Activated CD8-positive, alpha-beta memory T cell treated with anti-CD3 and anti-CD28 coated beads for 4 hours (primary cell): ENCODE data around the gene TTC34.
A peak's percentile ranks its signal among the peaks of the same experiment; 100 is the strongest.

Experiments
- DNase-seq, 2 donors: peaks; one replicate each; pipeline ENCODE4 v3.0.0-alpha.2; 2020; ENCODE audit warnings: low read depth in 2 of 2

Gene TTC34

GRCh38 chr1:2801535-2802291 lies at the start of gene TTC34:
TSS of gene TTC34 (minus strand) at chr1:2801693. CDS start at chr1:2800827, 866 bp downstream.
- no peak for DNase-seq

GRCh38 chr1:2850502-2850901 lies 49.0 kb upstream of the TTC34 start:
- no peak for DNase-seq

- no peak for DNase-seq
These were observed 46.6 kb upstream of the TTC34 start for GRCh38 chr1:2848006-2848670.

GRCh38 chr1:2847086-2847985 lies 45.8 kb upstream of the TTC34 start:
- DNase-seq: no peak

- DNase-seq: no peak
These were observed 44.4 kb upstream of the TTC34 start for GRCh38 chr1:2845869-2846268.

GRCh38 chr1:2840036-2840809 lies 38.7 kb upstream of the TTC34 start:
- peak; percentile 17 to 33 for DNase-seq

GRCh38 chr1:2837823-2838222 lies 36.3 kb upstream of the TTC34 start:
- DNase-seq: no peak

- DNase-seq: no peak
These were observed 35.8 kb upstream of the TTC34 start for GRCh38 chr1:2837316-2837715.

- no peak for DNase-seq
These were observed 35.0 kb upstream of the TTC34 start for GRCh38 chr1:2836333-2836970.

GRCh38 chr1:2835650-2836159 lies 34.2 kb upstream of the TTC34 start:
- no peak for DNase-seq

GRCh38 chr1:2834741-2835564 lies 33.5 kb upstream of the TTC34 start:
- no peak for DNase-seq

- no peak for DNase-seq
These were observed 32.6 kb upstream of the TTC34 start for GRCh38 chr1:2834146-2834475.

GRCh38 chr1:2833454-2834145 lies 32.1 kb upstream of the TTC34 start:
- DNase-seq: no peak

GRCh38 chr1:2832506-2833453 lies 31.3 kb upstream of the TTC34 start:
- no peak for DNase-seq

- DNase-seq: no peak
These were observed 30.2 kb upstream of the TTC34 start for GRCh38 chr1:2831596-2832212.

- DNase-seq: no peak
These were observed 29.4 kb upstream of the TTC34 start for GRCh38 chr1:2830761-2831425.

- no peak for DNase-seq
These were observed 28.5 kb upstream of the TTC34 start for GRCh38 chr1:2829846-2830615.
